HepG2 (cell line): Measurements from ENCODE around the gene DOHH. TPM values are rescaled to one million over a fixed set of nuclear protein-coding genes. Genes with fewer than 3 reads are reported as not detected.
A peak's percentile ranks its signal among the peaks of the same experiment; 100 is the strongest.

ENCODE experiments used
- CTCF ChIP-seq: sonication (generic); formaldehyde crosslinking; IDR thresholded peaks from 2 replicates; pipeline ENCODE4 v1.5.0; 2020; ENCODE audit warnings: mild to moderate bottlenecking, missing genetic modification reagents, moderate library complexity
- FOXK2 ChIP-seq: fragments of 450-650 bp; IDR thresholded peaks from 2 replicates; pipeline ENCODE4 v1.6.1; 2016
- HNF1A ChIP-seq, 2 experiments: sonication (generic) in 1 of 2; formaldehyde crosslinking in 1 of 2; IDR thresholded peaks; 2 replicates each; pipeline versions ENCODE4 v1.4.0 to v1.6.1; 2016 to 2020; ENCODE audit warnings: borderline replicate concordance in 1 of 2, low read depth in 1 of 2, mild to moderate bottlenecking in 1 of 2, missing genetic modification reagents in 1 of 2
- HNF4A ChIP-seq: sonication (generic); formaldehyde crosslinking; IDR thresholded peaks from 2 replicates; pipeline ENCODE4 v1.4.0; 2020; ENCODE audit warnings: missing genetic modification reagents
- KDM4B ChIP-seq: sonication (generic); formaldehyde crosslinking; IDR thresholded peaks from 2 replicates; pipeline ENCODE4 v1.4.0; 2020; ENCODE audit warnings: missing genetic modification reagents
- KLF13 ChIP-seq: sonication (generic); formaldehyde crosslinking; IDR thresholded peaks from 2 replicates; pipeline ENCODE4 v1.4.0; 2020; ENCODE audit warnings: mild to moderate bottlenecking, missing genetic modification reagents
- MIER3 ChIP-seq: IDR thresholded peaks from 2 replicates; pipeline ENCODE4 v1.6.1; 2016; ENCODE audit warnings: missing compliant biosample characterization, borderline replicate concordance
- MTERF4 ChIP-seq: sonication (generic); formaldehyde crosslinking; IDR thresholded peaks from 2 replicates; pipeline ENCODE4 v1.8.0; 2023; ENCODE audit warnings: mild to moderate bottlenecking, missing genetic modification reagents
- POGK ChIP-seq: sonication (generic); formaldehyde crosslinking; conservative IDR thresholded peaks from 2 replicates; pipeline ENCODE4 v1.8.0; 2022; ENCODE audit warnings: mild to moderate bottlenecking, moderate library complexity, missing genetic modification reagents
- ZBED4 ChIP-seq: sonication (generic); formaldehyde crosslinking; IDR thresholded peaks from 2 replicates; pipeline ENCODE4 v1.4.0; 2020; ENCODE audit warnings: missing genetic modification reagents, borderline replicate concordance
- ZFX ChIP-seq: sonication (generic); formaldehyde crosslinking; IDR thresholded peaks from 2 replicates; pipeline ENCODE4 v1.4.0; 2020; ENCODE audit warnings: mild to moderate bottlenecking, low read depth, missing genetic modification reagents, moderate library complexity
- ZNF12 ChIP-seq: sonication (generic); formaldehyde crosslinking; IDR thresholded peaks from 2 replicates; pipeline ENCODE4 v1.5.0; 2020; ENCODE audit warnings: missing genetic modification reagents
- ZNF136 ChIP-seq: sonication (generic); formaldehyde crosslinking; IDR thresholded peaks from 2 replicates; pipeline ENCODE4 v1.8.1; 2022; ENCODE audit warnings: low read depth, mild to moderate bottlenecking, moderate library complexity, missing genetic modification reagents
- ZNF24 ChIP-seq: fragments of 450-650 bp; IDR thresholded peaks from 2 replicates; pipeline ENCODE4 v1.6.1; 2017; ENCODE audit warnings: antibody characterized with exemption, mild to moderate bottlenecking
- ZNF558 ChIP-seq: sonication (generic); formaldehyde crosslinking; IDR thresholded peaks from 2 replicates; pipeline ENCODE4 v1.9.0; 2022; ENCODE audit warnings: mild to moderate bottlenecking, missing genetic modification reagents, borderline replicate concordance
- ZSCAN30 ChIP-seq: sonication (generic); formaldehyde crosslinking; IDR thresholded peaks from 2 replicates; pipeline ENCODE4 v1.5.0; 2020; ENCODE audit warnings: mild to moderate bottlenecking, missing genetic modification reagents
- polyA plus RNA-seq, 8 experiments: library from polyadenylated mRNA; depleted of rRNA in 3 of 8; stranded (reverse) in 7 of 8; unstranded in 1 of 8; fragments of >200 nt; fragmentation: Illumina TruSeq in 4 of 8; extraction: Trizol in 4 of 8; gene quantifications; 2 replicates each; pipeline versions ENCODE4 v1.2.1 to v1.2.3, GENCODE V29; 2011 to 2016; ENCODE audit warnings: low read depth in 4 of 8, missing spikeins in 1 of 8, mixed read lengths in 1 of 8; ENCODE audit not compliant: insufficient read depth in 1 of 8
- total RNA-seq, 5 experiments: library from RNA; depleted of rRNA; stranded (reverse); fragments of >200 nt; fragmentation: Illumina TruSeq; extraction: Trizol; gene quantifications; 2 replicates each; pipeline ENCODE4 v1.2.3, GENCODE V29; 2016; ENCODE audit warnings: low read depth in 1 of 5

The DOHH gene
- total and polyA plus RNA-seq, 2 of the 13 experiments (the other 11 are each of a cell fraction or from before 2014, with no cell fraction given): 3.5 to 13.7 TPM

GRCh38 chr19:3497757-3498520 is 2.5 kb downstream of the DOHH start (continued):
- TF ChIP-seq ZBED4: no peak
- no peak for TF ChIP-seq MTERF4 (CRISPR knock-in tag)
- TF ChIP-seq FOXK2: no peak
- TF ChIP-seq ZFX (CRISPR knock-in tag): peak; percentile 67
- TF ChIP-seq KDM4B: no peak
- TF ChIP-seq CTCF (CRISPR knock-in tag): no peak
- TF ChIP-seq ZNF558: no peak
- no peak for TF ChIP-seq HNF1A (IDR thresholded peaks at IDR 0.05; ENCODE audit: low read depth)
- peak; percentile 40; the same call in 1 of the 2 replicates for TF ChIP-seq HNF1A (CRISPR knock-in tag; IDR thresholded peaks at IDR 0.05; ENCODE audit: borderline replicate concordance)
- no peak for TF ChIP-seq HNF4A (CRISPR knock-in tag)
- TF ChIP-seq KLF13: no peak
- no peak for TF ChIP-seq ZNF136 (CRISPR knock-in tag)
- TF ChIP-seq ZNF12 (CRISPR knock-in tag): no peak
- TF ChIP-seq MIER3 (CRISPR knock-in tag): no peak
- TF ChIP-seq POGK (CRISPR knock-in tag): no peak
- TF ChIP-seq ZNF24: no peak
- TF ChIP-seq ZSCAN30: no peak
